ENCODE results near the gene SYDE2.

DNA sequence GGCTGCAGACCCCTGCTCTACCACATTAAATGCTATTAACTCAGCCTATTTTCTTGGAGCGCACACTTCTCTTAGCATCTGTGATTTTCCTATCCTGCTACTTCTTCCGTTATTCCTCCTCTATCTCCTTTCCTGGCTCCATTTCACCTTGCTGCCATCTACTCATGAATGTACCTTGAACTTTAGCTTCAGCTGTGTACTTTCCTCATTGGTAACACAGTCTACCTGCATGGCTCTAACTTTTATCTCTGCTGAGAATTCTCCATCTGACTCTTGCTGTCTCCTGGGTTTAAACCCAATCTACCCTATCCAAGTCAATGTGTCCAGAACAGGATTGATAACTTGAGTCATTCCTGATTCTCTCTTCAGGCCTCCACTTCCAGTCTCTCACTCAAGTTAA is 84.9 kb downstream of the SYDE2 start:
- TF ChIP-seq, protein P1, sequence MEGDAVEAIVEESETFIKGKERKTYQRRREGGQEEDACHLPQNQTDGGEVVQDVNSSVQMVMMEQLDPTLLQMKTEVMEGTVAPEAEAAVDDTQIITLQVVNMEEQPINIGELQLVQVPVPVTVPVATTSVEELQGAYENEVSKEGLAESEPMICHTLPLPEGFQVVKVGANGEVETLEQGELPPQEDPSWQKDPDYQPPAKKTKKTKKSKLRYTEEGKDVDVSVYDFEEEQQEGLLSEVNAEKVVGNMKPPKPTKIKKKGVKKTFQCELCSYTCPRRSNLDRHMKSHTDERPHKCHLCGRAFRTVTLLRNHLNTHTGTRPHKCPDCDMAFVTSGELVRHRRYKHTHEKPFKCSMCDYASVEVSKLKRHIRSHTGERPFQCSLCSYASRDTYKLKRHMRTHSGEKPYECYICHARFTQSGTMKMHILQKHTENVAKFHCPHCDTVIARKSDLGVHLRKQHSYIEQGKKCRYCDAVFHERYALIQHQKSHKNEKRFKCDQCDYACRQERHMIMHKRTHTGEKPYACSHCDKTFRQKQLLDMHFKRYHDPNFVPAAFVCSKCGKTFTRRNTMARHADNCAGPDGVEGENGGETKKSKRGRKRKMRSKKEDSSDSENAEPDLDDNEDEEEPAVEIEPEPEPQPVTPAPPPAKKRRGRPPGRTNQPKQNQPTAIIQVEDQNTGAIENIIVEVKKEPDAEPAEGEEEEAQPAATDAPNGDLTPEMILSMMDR (IDR thresholded peaks at IDR 0.05; ENCODE audit: low read length), result no peak
- TF ChIP-seq EZH2 (optimal IDR thresholded peaks at IDR 0.05; ENCODE audit: low read depth, low read length), result no peak

Data from MM.1S (cell line).